GM19452 (cell line): Measurements from ENCODE around the gene TTC1.

Source experiments
- ATAC-seq: cut with Tn5 transposase; IDR thresholded peaks from one replicate; pipeline ENCODE4 v1.9.1; 2021; ENCODE audit not compliant: unreplicated experiment

The TTC1 gene

DNA sequence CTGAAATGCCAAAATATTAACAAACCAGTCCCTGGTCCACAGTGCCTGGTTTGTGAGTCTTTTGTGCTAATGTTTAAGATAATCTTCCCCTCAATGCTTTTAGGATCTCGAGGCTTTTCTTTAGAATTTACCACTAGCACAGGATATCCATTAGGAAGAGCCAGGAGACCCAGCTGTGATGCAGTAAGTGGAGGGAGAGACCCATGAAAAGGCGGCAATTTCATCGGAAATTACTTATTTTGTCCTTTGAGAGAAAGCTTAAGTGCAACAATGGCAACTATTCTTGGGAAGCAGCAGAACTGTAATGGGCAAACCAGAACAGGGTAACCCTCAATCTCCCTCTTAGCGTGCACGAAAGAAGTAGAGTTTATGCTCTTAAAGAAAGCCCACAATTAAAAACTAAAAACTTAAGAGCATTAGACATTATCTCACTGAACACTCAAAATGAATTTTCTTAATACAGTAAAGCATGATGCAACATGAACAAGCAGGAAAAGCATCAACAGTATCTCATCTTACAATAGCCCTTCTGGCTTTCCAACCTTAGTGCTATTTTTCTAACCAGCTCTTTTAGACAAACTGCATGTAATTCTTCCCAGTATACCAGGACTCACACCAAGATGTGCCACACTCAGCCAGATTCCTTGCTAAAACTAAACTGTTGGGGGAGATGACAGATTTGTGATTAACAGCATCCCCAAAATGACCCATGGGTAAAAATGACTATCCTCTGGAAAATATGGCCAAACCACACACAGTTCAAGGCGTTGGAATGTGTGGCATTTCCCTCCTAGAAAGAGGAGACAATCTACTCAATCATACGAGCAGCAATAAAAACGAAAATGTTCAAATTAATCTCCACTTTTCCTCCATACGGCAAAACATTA is 73.9 kb downstream of the TTC1 start:
- no peak for ATAC-seq

- ATAC-seq = no peak
These were observed 74.6 kb downstream of the TTC1 start for GRCh38 chr5:160083501-160083900.

DNA sequence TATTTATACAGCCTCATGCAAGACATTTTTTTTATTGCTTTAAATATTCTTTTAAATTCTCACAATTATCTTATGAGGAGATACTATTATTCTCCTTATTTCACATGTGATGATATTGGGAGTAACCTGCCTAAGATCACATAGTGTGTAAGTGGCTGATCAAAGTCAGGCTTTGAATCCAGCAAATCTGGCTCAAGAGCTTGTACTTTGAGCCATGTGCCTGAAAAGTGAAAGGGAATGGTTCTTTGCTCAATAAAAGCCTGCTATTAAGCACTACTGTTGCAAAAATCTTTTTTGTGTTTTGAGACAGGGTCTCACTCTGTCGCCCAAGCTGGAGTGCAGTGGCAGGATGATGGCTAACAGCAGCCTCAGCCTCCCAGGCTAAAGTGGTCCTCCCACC is 75.2 kb downstream of the TTC1 start:
- no peak for ATAC-seq

GRCh38 chr5:160087199-160087598 is 78.3 kb downstream of the TTC1 start:
- no peak for ATAC-seq

DNA sequence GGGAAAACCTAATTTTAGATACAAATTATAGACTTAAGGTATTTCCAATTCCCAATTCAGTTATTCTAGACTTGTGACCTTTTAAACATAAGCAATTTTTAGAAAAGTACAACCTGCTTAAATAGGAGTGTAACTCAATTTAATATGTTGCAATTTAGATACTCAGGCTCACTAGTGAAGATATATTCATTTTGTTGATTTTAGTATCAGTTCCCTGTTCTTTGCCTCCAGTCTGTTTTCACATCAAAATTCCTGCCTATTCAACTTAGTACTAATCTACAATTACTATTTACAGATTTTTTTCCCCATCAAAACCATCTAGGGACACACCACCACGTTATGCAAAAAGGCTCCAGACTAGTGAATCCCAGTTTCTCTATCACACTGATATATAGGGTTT is 79.9 kb downstream of the TTC1 start:
- no peak for ATAC-seq

GRCh38 chr5:160089531-160089930 is 80.6 kb downstream of the TTC1 start:
- ATAC-seq = no peak

DNA sequence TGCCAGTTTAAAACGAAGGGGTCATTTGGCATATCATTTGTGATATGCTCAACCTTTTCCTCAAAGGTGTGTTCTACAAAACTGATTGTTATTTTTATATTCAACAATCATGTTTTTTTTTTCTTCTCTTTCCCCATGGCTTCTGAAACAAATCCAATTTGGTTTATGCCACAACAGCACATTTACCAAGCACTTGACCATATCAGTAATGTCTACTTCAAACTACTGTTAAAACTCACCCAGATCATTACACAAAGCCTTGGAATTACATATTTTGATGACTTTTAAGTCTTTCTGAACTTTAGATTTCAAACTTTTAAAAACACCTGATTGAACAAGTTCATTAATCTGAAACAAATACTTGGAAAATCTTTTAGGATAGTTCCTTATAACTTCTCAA is 81.1 kb downstream of the TTC1 start:
- ATAC-seq = no peak

DNA sequence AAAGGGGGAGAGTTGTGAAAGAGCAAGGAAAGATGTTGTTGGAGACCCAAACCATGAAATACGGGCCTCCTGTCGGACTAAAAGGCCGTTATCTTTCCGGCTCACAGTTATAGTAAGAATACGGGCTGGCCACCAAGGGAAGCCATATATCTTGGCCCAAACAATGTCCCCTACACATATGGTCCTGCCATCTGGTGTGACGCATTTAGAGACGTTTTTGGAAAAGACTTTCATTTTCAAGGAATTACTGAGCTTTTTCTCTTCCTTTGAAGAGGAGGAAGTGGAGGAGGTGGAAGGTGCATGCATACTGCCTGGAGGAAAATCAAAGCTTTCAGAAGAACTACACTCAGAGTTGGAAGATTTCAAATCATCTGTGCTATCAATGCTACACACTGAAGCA is 83.6 kb downstream of the TTC1 start:
- no peak for ATAC-seq

GRCh38 chr5:160092960-160093707 is 84.2 kb downstream of the TTC1 start:
- ATAC-seq = peak; percentile 63

DNA sequence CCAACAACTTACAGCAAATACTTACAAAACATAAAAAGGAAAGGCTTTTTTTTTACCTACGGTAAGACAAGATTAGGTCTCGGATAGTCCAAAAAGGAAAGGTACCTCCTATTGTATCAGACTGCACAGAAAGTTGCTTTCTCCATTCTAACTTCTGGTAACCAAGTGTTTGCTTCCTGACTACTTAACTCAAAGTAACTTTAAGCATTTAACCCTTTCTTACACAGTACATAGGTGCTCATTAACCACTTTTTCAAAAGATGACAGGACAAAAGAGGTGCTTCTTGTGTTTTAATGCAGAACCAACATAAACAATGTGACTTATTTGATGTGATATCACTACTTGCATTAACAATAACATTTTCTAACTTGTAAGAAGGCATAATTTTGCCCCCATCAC is 87.2 kb downstream of the TTC1 start:
- ATAC-seq = no peak

- ATAC-seq = no peak
These were observed 89.1 kb downstream of the TTC1 start for GRCh38 chr5:160097991-160098390.

- peak; percentile 76 for ATAC-seq
These were observed 96.9 kb downstream of the TTC1 start for GRCh38 chr5:160105686-160106360.

- peak; percentile 51 for ATAC-seq
These were observed 99.2 kb downstream of the TTC1 start for GRCh38 chr5:160108124-160108523.
